GM21528 (cell line): Measurements from ENCODE around the gene RGMA.
"Not testable (repeated sequence)": the region's sequence is repeated elsewhere in the genome, so short reads cannot be mapped to it uniquely, and the experiment has no call there.

Experiments
- ATAC-seq: cut with Tn5 transposase; IDR thresholded peaks from one replicate; pipeline ENCODE4 v1.9.1; 2021; ENCODE audit warnings: mild to moderate bottlenecking, moderate library complexity; ENCODE audit not compliant: unreplicated experiment, low FRiP score

RGMA gene

GRCh38 chr15:93036951-93037819, 51.8 kb downstream of the RGMA start:
- ATAC-seq, result no peak

GRCh38 chr15:93035953-93036810, 52.8 kb downstream of the RGMA start:
- peak; percentile 79 for ATAC-seq

GRCh38 chr15:93035092-93035915, 53.7 kb downstream of the RGMA start:
- ATAC-seq, result peak; percentile 12

DNA sequence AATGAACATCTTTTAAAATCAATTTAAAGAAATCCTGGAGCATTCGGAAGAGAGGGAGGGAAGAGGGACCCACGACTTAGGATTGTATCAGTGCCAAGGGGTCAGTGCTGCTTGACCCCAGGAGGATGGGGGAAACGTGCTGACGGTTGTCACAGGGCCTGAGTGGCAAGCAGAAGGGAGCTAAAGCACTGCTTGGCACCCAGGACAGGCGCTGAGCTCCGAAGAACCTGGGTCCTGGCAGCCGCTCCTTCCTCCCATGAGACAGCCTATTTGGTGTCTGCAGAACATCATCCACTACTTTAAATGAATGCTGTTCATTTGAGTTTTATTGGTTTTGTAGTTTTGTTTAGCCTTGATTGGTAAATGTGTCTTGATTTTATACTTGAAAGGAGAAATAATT, 54.5 kb downstream of the RGMA start:
- ATAC-seq, result no peak

GRCh38 chr15:93033434-93034045, 55.5 kb downstream of the RGMA start:
- no peak for ATAC-seq

GRCh38 chr15:93032515-93033206, 56.4 kb downstream of the RGMA start:
- ATAC-seq, result not testable (repeated sequence)

DNA sequence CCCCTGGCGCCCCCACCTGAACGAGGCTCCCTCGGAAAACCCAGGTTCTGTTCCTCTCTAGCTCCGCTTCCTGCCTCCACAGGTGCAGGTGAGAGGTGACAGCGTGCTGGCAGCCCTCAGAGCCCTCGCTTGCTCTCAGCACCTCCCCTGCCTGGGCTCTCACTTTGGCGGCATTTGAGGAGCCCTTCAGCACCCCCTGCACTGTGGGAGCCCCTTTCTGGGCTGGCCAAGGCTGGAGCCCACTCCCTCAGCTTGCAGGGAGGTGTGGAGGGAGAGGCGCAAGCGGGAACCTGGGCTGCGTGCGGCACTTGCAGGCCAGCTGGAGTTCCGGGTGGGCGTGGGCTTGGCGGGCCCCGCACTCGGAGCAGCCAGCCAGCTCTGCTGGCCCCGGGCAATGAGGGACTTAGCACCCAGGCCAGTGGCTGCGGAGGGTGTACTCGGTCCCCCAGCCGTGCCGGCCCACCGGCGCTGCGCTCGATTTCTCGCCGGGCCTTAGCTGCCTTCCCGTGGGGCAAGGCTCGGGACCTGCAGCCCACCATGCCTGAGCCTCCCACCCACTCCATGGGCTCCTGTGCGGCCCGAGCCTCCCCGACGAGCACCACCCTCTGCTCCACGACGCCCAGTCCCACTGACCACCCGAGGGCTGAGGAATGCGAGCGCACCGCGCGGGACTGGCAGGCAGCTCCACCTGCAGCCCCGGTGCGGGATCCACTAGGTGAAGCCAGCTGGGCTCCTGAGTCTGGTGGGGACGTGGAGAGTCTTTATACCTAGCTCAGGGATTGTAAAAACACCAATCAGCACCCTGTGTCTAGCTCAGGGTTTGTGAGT, 57.2 kb downstream of the RGMA start:
- ATAC-seq, result not testable (repeated sequence)

- ATAC-seq, result no peak
These were observed 57.9 kb downstream of the RGMA start for GRCh38 chr15:93031103-93031464.

GRCh38 chr15:93030430-93031102, 58.4 kb downstream of the RGMA start:
- ATAC-seq, result peak; percentile 80

- ATAC-seq, result no peak
These were observed 59.1 kb downstream of the RGMA start for GRCh38 chr15:93029836-93030429.

GRCh38 chr15:93029214-93029835, 59.7 kb downstream of the RGMA start:
- ATAC-seq, result no peak

GRCh38 chr15:93028632-93029213, 60.3 kb downstream of the RGMA start:
- no peak for ATAC-seq

DNA sequence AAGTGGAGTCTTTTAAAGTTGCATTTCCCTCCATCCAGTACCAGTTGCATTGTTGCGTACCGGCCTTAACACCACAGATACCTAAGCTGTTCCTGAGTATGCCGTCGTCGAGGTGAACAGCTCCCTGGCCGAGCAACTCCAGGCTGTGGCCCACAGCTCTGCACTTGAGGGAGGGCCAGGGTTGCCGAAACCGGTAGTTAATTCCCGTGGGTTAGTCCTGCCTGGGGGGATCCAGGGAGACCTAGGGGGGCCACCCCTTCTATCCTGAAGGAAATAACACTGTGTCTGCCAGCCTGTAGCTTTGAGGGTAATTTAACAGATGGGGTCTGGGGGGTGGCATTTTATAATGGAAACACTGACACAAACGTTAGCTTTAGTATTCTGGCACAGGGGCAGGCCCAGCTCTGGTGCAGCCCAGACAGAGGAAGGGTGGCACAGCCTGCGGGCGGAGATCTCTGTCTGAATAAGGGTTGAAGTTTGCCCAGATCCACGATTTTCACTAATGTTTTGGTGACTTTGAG, 60.8 kb downstream of the RGMA start:
- no peak for ATAC-seq

GRCh38 chr15:93027413-93027812, 61.6 kb downstream of the RGMA start:
- ATAC-seq, result no peak

DNA sequence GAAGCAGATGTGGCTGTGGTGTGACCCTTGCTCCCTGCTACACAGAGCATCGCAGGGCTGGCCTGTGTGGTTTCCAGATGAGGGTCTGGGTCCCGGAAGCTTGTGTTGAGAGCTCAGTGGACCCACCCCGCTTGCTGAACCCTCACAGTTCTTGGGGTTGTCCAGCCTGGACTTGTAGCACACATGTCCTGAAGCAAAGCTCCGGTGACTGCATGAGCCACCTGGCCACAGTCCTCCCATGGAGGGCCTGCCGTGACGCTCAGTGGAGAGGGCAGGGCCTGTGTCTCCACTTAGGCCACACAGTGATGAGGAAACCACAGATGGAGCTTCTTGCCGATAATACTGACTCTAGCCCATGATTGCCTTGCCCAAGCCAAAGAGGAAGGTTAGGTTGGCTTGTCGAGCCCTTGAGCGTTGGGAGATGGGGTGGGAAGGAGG, 62.6 kb downstream of the RGMA start:
- ATAC-seq, result no peak

DNA sequence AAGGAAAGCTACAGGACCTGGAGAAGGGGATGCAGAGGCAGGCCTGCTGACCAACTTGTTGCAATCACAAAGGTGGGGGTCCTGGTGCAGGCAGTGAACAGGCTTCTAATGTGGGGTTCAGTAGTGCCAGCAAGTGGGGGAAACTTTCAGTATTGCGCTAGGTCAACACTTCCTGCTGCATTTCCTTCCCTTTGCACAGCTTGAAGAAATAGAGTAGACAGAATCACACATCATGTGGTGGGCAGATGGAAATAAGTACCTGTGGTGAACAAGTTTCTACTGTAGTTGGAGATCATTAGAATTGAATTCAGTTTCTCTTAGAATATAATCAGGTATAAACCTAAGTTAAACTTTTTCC, 63.4 kb downstream of the RGMA start:
- no peak for ATAC-seq
